A673 (cell line): ENCODE data around the gene SBK2.
A peak's percentile ranks its signal among the peaks of the same experiment; 100 is the strongest.

Experiments
- EZH2 ChIP-seq: fragments of 200-600 bp; sonication (generic); IDR thresholded peaks from 2 replicates; pipeline ENCODE4 v1.6.1; 2017; ENCODE audit warnings: borderline replicate concordance, low read depth, mild to moderate bottlenecking, mixed read lengths, antibody characterized with exemption, low read length; ENCODE audit not compliant: poor library complexity, severe bottlenecking
- TF ChIP-seq, protein P1 (sequence below): fragments of 300-800, 200-600 bp; sonication (generic); conservative IDR thresholded peaks from 2 replicates; pipeline ENCODE4 v1.5.1; 2017; ENCODE audit warnings: low read depth, mild to moderate bottlenecking, antibody characterized with exemption, low read length, moderate library complexity, mixed read lengths

DNA sequence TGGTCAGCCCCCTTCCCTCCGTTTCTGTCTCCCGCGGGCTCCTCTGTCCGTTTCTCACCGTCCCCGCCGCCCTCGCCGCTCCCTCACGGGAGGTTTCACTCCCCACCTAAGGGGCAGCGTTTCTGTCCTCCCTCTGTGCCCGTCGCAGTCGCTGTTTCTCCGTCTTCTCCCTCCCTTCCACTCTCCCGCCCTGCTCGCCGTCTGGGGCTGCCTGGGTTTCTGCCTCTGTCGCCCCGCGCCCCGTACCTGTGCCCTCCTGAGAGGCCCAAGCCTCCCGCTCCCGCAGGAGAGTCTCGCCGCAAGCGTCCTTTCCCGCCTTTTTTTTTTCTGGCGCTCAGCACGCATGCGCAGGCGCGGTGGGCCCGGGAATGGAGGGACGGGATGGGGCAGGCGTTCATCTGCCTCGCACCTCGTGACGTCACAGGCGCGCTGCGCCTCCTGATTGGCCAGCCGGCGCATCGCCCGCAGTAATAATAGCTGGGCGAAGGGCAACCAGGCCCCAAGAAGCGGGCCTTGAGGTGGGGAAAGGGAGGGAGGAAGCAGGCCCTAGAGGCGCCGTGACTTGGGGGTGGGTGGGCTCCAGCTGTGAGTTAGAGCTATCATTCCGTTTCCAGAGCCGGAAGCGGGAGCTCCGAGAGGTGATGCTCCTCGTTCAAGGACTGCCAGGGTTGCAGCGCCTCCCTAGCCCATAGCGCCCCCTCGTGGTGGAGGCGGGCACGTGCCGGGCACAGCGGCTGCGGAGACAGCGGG lies 33.3 kb downstream of the SBK2 start:
- TF ChIP-seq EZH2: no peak
- TF ChIP-seq, protein P1, sequence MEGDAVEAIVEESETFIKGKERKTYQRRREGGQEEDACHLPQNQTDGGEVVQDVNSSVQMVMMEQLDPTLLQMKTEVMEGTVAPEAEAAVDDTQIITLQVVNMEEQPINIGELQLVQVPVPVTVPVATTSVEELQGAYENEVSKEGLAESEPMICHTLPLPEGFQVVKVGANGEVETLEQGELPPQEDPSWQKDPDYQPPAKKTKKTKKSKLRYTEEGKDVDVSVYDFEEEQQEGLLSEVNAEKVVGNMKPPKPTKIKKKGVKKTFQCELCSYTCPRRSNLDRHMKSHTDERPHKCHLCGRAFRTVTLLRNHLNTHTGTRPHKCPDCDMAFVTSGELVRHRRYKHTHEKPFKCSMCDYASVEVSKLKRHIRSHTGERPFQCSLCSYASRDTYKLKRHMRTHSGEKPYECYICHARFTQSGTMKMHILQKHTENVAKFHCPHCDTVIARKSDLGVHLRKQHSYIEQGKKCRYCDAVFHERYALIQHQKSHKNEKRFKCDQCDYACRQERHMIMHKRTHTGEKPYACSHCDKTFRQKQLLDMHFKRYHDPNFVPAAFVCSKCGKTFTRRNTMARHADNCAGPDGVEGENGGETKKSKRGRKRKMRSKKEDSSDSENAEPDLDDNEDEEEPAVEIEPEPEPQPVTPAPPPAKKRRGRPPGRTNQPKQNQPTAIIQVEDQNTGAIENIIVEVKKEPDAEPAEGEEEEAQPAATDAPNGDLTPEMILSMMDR: peak; percentile 97
